OCI-LY1 (cell line): ENCODE results near the gene CASQ1.

ENCODE experiments used
- CTCF ChIP-seq: fragments of 200-600 bp; sonication (generic), shearing (Covaris generic); IDR thresholded peaks from 2 replicates; pipeline ENCODE4 v1.5.1; 2017; ENCODE audit warnings: mild to moderate bottlenecking, antibody characterized with exemption, low read length, moderate library complexity, mixed read lengths
- EZH2 ChIP-seq: fragments of 200-600 bp; sonication (generic), shearing (Covaris generic); IDR thresholded peaks from 2 replicates; pipeline ENCODE4 v1.8.0; 2017; ENCODE audit warnings: borderline replicate concordance, mixed run types, mild to moderate bottlenecking, antibody characterized with exemption, low read length, moderate library complexity, mixed read lengths

GRCh38 chr1:160191756-160192155, 1.4 kb downstream of the CASQ1 start:
- no peak for TF ChIP-seq CTCF
- no peak for TF ChIP-seq EZH2
